H54 (cell line): ENCODE results near the gene MYCBPAP.
A peak's percentile ranks its signal among the peaks of the same experiment; 100 is the strongest.

Experiments used
- DNase-seq: peaks from one replicate; pipeline ENCODE4 v3.0.0; 2011; ENCODE audit warnings: low spot score, mixed read lengths; ENCODE audit not compliant: insufficient read length
- FAIRE-seq: peaks from 3 replicates; lab custom pipeline; 2011; peaks lifted over from hg19 to GRCh38; lab: Jason Lieb, UNC
- POLR2A ChIP-seq: IDR thresholded peaks from 2 replicates; pipeline ENCODE4 v1.6.1; 2011; ENCODE audit warnings: low read depth, mild to moderate bottlenecking, low read length

Gene MYCBPAP

DNA sequence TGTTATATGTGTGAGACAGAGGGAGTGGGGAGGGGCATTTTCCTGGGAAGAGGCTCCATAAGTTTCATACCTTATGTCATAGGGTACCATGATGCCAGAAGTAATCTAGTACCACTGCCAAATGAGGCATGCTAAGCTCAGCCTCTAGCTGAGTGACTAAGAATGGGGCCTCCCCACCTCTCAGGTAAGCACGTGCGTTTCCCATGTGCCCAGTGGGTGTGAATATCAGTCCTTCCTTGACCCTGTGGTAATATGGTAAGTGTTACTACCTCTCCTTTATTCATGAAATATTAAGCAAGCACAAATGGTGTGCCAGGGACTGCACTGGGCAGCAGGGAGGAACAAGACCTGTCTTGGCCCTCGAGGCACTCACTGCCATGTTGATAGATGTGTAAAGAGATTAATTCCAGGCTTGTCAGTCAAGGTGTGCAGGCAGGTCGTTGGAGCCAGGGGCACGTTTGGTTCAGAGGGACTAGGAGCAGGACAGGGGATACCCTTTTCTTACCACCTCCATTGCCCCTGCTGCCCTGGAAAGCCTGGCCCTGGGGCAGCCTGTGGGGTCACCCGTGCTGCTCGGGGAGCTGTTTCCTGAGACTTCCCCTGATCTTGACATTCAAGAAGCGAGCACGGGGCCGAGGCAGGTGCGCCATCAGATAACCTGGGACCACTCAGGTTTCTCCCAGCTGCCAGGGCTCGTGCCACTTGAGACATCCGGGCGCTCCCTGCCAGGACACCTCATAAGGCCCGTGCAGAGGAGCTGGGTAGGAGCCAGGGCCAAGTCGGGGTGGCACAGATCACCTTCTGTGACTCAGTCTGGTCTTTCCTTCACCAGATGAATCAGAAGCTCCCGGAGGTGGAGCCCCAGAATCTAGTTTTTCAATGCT is 20.8 kb upstream of the MYCBPAP start:
- FAIRE-seq (peak; percentile 87), DNase-seq (peak; percentile 97)
- TF ChIP-seq POLR2A: no peak

- no peak for FAIRE-seq
Measured at GRCh38 chr17:50488880-50489279, 19.4 kb upstream of the MYCBPAP start.

GRCh38 chr17:50491505-50491904 is 16.7 kb upstream of the MYCBPAP start:
- no peak for TF ChIP-seq POLR2A
- DNase-seq (no peak), FAIRE-seq (no peak)

More at GRCh38 chr17:50488880-50489279, 19.4 kb upstream of the MYCBPAP start:
- no peak for DNase-seq
- no peak for TF ChIP-seq POLR2A

DNA sequence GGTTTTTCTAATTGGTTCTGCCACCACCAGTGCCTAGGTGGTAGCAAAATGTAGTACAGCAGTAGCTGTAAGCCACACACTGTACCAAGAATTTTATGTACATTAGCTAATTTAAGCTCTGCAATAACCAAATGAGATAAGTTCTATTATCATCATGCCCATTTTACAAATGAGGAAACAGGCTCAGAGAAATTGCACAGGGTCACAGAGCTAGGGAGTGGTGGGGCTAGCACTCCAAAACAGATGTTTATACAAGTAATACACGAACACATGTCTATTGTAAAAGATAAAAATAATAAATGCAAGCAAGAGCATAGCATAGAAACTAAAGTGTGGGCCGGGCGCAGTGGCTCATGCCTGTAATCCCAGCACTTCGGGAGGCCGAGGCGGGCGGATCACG is 16.0 kb upstream of the MYCBPAP start:
- TF ChIP-seq POLR2A: no peak
- FAIRE-seq: no peak
- no peak for DNase-seq

GRCh38 chr17:50493744-50494143 is 14.5 kb upstream of the MYCBPAP start:
- DNase-seq (no peak), FAIRE-seq (no peak)
- no peak for TF ChIP-seq POLR2A

DNA sequence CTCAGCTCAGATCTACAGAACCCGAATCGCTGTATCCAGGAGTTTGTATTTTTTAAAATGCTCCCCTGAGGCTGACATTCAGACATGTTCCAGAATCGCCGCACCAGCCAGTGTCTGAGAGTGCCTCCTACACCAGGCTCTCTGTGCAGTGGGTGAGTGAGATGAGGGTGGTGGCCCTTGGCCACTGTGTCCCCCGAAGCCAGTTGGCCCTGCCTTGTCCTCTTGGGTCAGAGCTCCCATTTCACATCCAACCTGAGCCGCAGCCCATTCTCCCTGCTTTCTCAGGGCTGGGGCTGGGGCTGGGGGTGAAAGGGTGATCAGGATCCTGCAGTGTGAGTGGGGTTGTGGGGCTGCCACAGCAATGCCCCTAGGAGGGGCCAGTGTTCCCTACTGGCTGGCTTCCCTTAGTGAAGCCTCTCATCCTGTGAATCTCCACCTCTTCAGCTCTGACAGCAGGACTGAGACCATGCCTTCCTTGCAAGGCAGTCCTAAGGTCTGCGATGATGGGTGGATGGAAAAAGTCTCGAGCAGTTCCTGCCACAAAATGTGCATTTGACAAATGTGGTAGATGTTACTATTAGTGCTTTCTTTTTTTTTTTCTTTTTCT is 12.9 kb upstream of the MYCBPAP start:
- no peak for DNase-seq
- TF ChIP-seq POLR2A: no peak
- FAIRE-seq: no peak

DNA sequence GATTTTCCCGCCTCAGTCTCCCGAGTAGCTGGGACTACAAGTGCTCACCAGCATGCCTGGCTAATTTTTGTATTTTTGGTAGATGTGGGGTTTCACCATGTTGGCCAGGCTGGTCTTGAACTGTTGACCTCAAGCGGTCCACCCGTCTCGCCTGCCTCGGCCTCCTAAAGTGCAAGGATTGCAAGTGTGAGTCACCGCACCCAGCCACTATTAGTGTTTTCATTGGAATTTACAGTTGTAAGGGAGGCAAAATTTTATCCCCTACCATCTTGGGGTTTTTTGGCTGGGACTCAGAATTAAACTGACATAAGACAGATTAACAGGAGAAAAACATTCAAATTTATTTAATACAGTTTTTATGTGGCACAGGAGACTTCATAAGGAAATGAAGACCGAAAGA is 12.3 kb upstream of the MYCBPAP start:
- peak; percentile 62 for DNase-seq
- no peak for TF ChIP-seq POLR2A
- FAIRE-seq: peak; percentile 57

DNA sequence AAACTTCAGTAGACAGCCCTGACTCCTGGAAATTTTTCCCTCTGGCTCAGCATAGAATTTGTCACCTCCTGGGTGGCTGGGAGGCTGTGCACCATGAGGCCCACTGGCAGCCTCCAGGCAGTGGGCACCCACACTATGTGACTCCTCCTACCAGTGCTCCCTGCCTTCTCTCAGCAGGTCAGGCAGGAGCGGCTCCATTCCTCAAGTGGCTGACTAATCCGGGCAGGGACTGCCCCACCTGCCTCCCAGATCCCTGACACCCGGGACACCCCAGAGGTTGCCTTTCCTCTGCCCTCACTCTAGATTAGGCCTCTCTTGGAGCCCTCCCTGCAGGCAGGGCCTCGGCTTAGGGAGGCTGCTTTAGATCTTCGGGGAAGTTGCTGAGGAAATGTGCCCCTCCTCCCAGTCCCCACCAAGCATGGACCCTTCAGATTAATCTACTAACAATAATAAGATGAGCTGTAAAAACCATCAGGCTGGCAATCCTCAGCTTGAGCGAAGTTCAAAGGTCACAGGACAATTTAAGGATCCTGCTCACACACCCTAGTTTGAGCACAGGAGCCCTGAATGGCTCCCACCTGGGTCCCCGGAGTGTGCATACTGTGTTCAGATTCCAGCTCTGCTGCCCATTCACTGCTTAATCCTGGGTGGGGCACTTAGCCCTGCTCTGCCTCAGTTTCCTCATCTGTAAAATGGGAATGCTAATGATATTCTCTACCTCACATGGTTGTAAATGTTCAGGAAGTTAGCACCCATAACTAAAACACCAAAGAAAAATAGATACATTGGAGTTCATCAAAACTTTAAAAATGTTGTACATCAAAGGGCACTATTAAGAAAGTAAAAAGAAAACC is 10.0 kb upstream of the MYCBPAP start:
- FAIRE-seq (peak; percentile 87), DNase-seq (peak; percentile 73)
- TF ChIP-seq POLR2A: no peak

- FAIRE-seq: no peak
- no peak for TF ChIP-seq POLR2A
- no peak for DNase-seq
Measured at GRCh38 chr17:50499270-50499669, 9.0 kb upstream of the MYCBPAP start.

GRCh38 chr17:50499721-50500120 is 8.5 kb upstream of the MYCBPAP start:
- DNase-seq (no peak), FAIRE-seq (no peak)
- no peak for TF ChIP-seq POLR2A

GRCh38 chr17:50501054-50501453 is 7.2 kb upstream of the MYCBPAP start:
- DNase-seq (no peak), FAIRE-seq (no peak)
- TF ChIP-seq POLR2A: no peak

DNA sequence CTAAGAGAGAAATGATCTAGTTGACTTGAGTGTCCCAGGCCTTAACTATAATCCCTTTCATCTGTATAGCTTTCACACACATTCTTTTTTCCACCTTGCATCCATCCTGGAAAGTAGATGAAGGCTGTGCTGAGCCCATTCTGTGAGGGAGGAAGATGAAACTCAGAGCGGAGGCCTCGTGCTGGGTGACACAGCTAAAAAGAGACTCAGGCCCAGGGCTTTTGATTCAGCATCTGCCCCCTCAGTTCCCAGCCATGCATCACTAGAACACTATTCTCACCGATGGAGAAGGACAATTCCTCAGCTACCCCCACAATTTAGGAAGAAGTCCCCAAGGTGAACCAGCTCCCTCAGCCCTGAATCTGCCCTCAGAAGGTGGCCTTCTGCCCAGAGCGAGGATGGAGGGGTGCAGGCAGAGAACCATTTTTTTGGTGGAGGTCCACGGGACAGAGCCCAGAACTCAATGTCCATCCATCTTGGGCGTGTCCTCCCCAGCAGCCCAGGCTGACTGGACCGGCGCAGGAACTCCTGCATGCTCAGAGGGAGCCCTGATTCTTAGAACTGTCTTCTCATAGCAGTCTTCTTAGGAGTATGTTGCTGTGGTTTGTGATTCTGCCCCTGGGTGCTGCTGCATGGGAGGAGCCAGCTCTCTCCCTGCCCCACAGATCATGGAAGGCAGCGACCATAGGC is 5.8 kb upstream of the MYCBPAP start:
- DNase-seq: no peak
- no peak for FAIRE-seq
- no peak for TF ChIP-seq POLR2A

DNA sequence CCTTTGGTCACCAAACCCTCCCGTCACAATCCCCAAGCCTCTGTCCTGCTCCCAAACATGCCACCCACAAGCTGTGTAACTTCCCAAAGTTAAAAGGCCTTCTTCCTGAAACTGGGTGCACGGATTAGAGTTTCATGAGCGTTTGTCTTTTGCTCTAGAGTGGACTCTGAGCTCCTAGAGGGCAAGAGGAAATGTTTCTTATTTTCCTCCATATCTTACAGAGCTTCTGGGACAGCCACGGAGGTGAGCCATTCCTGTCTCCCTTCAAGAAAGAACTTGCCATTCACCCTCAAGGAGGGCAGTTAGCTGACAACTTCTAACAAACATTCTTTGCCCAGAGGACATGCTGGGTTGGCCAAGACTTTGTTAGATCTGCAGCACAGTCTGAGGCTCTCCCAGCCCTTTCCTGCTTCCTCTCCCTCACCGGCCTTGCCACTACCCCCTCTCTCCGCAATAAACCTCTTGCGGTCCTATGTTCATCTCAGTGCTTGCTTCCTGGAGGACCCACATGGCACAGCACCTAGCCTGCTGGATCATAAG is 2.6 kb upstream of the MYCBPAP start:
- FAIRE-seq: no peak
- DNase-seq: no peak
- no peak for TF ChIP-seq POLR2A
